ENCODE data around the gene DFFB.

DFFB gene

DNA sequence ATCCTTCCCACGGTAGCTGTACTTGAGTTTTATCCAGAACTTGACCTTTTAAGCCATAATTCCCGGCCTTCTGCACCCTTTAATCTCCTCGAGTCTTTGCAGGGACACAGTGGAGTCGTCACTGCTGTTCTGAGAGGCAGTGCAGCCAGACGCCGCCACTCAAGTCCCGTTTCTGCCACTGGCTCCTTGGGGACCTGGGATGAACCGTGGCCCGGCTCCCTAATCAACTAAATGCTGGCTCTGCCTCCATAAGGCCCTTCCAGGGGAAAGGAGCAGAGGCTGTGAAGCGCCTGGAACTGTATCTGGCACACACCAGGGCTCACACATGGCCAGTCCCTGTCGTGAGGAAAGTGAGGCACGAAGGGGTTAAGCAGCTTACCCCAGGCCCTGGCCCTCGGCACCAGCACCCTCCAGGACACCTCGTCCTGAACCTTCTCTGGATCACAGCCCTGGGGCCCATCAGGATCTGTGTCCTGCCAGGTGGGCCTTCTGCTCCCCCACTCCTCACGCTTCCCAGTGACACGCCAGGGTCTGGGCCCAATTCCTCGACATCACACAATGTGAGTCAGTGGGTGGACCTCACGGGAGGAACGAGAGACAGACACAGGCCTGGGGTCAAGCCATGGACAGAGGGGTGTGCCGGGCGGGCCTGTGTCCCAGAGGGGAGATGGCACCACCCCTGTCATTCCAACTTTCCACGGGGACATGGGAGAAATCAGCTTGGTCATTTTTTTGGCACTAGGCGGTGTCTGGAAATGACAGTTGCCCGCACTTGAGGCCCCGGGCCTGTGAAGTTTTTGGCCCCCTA, 66.3 kb downstream of the DFFB start:
- H3K4me3 Mint-ChIP-seq = no peak overlapping the region
- DNase-seq = no peak
- no peaks in the 10 kb centered on the region for H3K36me3 Mint-ChIP-seq (ENCODE audit: low read depth)
- no peaks in the 10 kb centered on the region for H3K9me3 Mint-ChIP-seq
- no peak overlapping the region for H3K27ac Mint-ChIP-seq
- peaks cover 13% of the 10 kb centered on the region for H3K4me1 Mint-ChIP-seq (ENCODE audit: low read depth)
- H3K27me3 Mint-ChIP-seq = no peaks in the 10 kb centered on the region

DNA sequence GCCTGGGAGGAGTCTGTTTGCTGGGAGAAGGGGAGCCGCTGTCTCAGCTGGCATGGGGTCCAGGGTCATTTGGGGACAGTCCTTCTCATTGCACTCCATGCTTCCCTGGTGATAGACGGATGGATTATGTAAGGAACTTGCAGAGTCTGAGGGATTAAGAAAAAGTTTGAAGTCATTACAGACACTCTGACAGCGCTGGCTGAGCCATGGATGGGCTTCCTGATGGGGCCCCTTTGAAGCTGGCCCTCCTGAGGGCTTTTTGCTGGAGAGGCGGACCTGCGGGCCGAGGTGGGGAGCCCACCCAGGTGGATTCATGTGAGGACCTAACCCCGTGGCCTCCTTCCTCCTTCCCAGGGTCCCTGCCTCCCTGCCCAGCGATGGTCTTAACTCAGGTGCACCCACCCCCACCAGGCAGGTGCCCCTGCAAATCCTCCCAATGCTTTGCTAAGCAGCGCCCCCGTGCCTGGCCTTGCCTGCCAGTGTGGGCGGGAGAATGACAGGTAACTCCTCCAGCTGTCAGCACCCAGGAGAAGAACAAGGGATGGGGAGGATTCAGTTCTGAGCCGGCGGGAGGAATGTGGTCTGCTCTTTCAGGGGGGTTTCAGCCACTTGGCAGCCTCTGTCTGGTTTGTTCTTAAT, 67.0 kb downstream of the DFFB start:
- Mint-ChIP-seq H3K36me3 (ENCODE audit: low read depth) (no peaks in the 10 kb centered on the region), H3K27me3 (no peaks in the 10 kb centered on the region), H3K9me3 (no peaks in the 10 kb centered on the region), H3K27ac (no peak overlapping the region), H3K4me3 (no peak overlapping the region), H3K4me1 (ENCODE audit: low read depth) (peaks cover 13% of the 10 kb centered on the region)
- DNase-seq = no peak

DNA sequence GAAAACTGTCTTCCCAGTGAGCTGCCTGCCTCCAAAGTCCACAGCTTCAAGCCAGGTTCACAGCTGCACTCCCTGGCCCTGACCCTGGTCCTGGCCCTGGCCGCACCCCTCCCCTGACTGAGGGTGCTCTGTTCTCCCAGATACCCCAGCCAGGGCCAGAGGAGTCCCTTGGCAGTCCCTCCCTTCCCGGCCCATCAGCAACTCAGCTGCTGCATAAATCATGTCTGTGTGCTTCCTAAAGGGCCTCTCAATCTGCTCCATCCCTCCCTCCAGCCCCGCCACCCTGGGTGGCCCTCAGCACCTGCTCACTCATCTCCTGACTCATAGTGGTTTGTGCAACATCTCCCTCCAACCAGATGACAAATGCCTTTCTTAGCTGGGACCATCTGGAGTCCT, 67.5 kb downstream of the DFFB start:
- H3K4me3 Mint-ChIP-seq = no peak overlapping the region
- H3K4me1 Mint-ChIP-seq (ENCODE audit: low read depth) = peaks cover 13% of the 10 kb centered on the region
- no peaks in the 10 kb centered on the region for H3K36me3 Mint-ChIP-seq (ENCODE audit: low read depth)
- H3K27me3 Mint-ChIP-seq = no peaks in the 10 kb centered on the region
- no peak for DNase-seq
- no peaks in the 10 kb centered on the region for H3K9me3 Mint-ChIP-seq
- no peak overlapping the region for H3K27ac Mint-ChIP-seq

DNA sequence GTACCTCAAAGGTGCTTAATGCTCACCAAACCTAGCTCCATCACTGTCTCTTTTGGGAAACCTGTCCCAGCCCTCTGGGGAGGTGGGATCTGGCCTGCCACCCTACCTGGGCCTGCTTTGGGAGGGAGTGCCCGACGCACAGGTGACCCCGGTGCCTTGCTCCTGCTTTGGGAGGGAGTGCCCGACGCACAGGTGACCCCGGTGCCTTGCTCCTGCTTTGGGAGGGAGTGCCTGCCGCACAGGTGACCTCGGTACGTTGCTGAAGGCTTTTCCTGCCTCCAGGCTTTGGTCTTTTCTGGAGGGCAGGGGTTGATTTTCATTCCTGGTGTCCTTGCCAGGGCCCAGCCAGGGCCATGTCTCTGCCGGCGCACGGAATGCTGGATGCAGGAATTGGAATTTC, 68.0 kb downstream of the DFFB start:
- Mint-ChIP-seq H3K27me3 (no peaks in the 10 kb centered on the region), H3K9me3 (peaks cover 3% of the 10 kb centered on the region), H3K36me3 (ENCODE audit: low read depth) (no peaks in the 10 kb centered on the region), H3K4me1 (ENCODE audit: low read depth) (peaks cover 13% of the 10 kb centered on the region), H3K27ac (no peak overlapping the region), H3K4me3 (no peak overlapping the region)
- no peak for DNase-seq

DNA sequence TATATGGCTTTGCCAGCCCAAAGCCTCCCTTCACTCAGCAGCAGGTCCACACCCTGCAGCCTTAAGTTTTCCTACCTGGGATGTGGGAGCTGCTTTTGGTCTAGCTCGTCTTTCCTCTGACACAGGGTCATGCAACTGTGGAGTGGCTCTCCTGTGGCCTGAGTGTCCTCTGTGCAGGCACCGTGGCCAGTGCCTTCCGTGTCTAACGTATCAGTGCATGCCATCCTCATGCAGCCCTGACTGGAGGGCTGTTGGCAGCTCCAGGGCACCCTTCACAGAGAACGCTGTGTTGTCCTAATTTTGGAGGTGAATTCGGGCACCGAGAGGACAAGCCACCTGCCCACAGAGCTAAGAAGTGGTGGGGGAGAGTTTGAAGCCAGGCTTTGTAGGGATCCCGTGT, 68.5 kb downstream of the DFFB start:
- no peak overlapping the region for H3K4me3 Mint-ChIP-seq
- H3K36me3 Mint-ChIP-seq (ENCODE audit: low read depth) = no peaks in the 10 kb centered on the region
- H3K4me1 Mint-ChIP-seq (ENCODE audit: low read depth) = peaks cover 13% of the 10 kb centered on the region
- H3K27ac Mint-ChIP-seq = no peak overlapping the region
- peaks cover 5% of the 10 kb centered on the region for H3K9me3 Mint-ChIP-seq
- DNase-seq = no peak
- no peaks in the 10 kb centered on the region for H3K27me3 Mint-ChIP-seq

DNA sequence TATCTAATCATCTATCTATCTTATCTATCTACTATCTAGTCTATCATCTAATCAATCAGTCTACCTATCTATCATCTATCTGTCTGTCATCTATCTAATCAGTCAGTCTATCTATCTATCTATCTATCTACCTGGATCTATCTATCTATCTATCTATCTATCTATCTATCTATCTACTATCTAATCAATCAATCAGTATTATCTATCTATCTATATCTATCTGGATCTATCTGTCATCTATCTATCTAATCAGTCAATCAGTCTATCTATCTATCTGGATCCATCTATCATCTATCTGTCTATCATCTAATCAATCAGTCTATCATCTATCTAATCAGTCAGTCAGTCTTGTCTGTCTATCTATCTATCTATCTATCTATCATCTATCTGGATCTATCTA, 69.7 kb downstream of the DFFB start:
- Mint-ChIP-seq H3K36me3 (ENCODE audit: low read depth) (no peaks in the 10 kb centered on the region), H3K27me3 (no peaks in the 10 kb centered on the region), H3K9me3 (peaks cover 5% of the 10 kb centered on the region), H3K4me3 (no peak overlapping the region), H3K4me1 (ENCODE audit: low read depth) (peaks cover 11% of the 10 kb centered on the region), H3K27ac (no peak overlapping the region)
- no peak for DNase-seq

DNA sequence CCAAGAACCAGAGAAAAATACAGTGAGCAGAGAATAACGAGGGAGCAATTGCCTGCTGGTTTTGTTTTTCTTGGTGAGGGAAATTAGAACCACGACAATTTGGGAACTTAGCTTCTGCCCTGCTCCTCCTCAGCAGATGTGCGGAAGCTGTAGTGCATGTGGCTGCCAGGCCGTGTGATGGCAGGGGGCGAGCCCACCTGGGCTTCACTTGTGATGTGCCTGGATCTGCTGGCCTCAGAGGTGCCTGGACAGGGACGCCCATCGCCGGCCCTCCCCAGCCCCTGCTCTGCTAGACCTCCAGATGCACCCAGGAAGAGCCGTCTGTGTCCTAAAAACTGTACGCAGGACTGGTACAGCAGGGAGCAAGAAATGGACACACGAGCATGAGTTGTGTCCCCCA, 71.3 kb downstream of the DFFB start:
- Mint-ChIP-seq H3K27me3 (peaks cover 6% of the 10 kb centered on the region), H3K4me3 (no peak overlapping the region), H3K9me3 (peaks cover 5% of the 10 kb centered on the region), H3K4me1 (ENCODE audit: low read depth) (no peaks in the 10 kb centered on the region), H3K36me3 (ENCODE audit: low read depth) (no peaks in the 10 kb centered on the region), H3K27ac (no peak overlapping the region)
- DNase-seq = no peak

DNA sequence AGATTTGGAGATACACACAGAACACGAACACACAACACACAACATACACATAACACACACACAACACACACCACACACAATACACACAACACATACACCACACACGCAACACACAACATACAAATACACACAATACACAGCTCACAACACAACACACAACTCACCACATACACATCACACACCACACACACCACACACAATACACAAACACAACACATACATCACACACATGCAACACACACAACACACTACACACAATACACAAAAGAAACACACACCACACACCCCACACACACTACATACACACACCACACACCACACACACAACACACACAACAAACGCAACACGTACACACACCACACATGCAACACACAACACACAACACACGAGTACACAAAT, 71.8 kb downstream of the DFFB start:
- H3K4me3 Mint-ChIP-seq = no peak overlapping the region
- no peaks in the 10 kb centered on the region for H3K36me3 Mint-ChIP-seq (ENCODE audit: low read depth)
- H3K27me3 Mint-ChIP-seq = peaks cover 9% of the 10 kb centered on the region
- no peak for DNase-seq
- peaks cover 5% of the 10 kb centered on the region for H3K9me3 Mint-ChIP-seq
- no peak overlapping the region for H3K27ac Mint-ChIP-seq
- H3K4me1 Mint-ChIP-seq (ENCODE audit: low read depth) = no peaks in the 10 kb centered on the region

DNA sequence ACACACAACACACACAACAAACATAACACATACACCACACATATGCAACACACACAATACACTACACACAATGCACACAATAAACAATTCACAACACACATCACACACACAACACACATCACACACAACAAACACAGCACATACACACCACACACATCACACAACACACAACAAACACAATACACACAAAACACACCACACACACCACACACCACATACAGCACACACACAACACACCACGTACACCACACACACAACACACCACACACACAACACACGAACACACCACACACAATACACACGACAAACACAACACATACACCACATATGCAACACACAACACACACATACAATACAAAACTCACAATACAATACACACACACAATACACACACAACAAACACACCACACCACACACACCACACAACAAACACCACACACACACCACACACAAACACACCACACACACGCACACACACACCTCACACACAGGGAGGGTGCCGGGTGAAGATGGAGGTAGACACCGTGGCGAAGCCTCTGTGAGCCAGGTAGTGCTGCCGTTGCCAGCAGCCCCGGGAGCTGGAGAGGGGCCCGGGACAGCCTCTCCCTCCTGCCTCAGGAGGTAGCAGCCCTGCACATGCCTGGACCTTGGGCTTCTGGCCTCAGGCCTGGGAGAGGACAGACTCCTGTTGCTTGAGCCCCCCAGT, 73.2 kb downstream of the DFFB start:
- Mint-ChIP-seq H3K9me3 (peaks cover 5% of the 10 kb centered on the region), H3K36me3 (ENCODE audit: low read depth) (no peaks in the 10 kb centered on the region), H3K27ac (no peak overlapping the region), H3K4me1 (ENCODE audit: low read depth) (no peaks in the 10 kb centered on the region), H3K27me3 (peaks cover 9% of the 10 kb centered on the region), H3K4me3 (no peak overlapping the region)
- DNase-seq = no peak

DNA sequence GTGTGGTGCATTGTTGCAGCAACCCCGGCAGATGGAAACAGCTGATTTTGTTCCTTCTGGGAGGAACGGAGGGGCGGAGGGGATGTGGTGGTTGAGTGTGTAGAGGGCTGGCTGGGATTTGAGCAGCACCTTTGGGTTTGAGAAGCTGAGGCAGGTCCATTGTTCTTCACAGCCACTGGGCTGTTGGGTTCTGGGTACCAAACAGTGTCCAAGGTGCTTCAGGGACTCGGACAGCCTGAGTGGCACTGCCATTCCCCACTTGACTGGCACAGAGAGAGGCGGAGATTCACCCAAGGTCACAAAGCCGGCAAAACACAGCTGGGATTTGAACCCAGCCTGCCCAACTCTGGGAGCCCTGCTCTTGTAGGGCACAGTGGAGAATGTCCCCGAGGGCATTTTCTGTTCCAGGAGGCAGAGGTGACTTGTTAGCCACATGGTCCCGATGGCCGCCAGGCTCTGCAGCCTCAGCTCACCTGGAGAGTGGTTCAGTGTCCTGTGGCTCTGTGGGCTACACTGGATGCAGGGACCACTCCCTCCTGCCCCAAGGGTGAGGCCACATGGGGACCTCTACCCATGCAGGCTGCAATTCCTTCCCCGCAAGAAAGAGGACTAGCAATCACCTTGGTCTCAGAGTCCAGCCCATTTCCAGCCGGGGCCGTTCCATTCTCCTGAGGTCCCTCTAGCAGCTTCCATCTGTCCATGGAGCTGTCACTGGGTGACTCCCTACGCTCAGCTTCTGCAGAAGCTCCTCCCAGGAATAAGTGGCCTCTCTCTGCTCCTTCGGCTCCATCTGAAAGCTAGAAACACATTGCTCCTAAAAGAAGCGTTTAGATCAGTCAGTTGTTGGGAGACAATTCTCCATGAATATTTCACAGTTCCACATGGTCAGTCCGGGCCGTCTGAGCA, 74.0 kb downstream of the DFFB start:
- no peak for DNase-seq
- peaks cover 5% of the 10 kb centered on the region for H3K9me3 Mint-ChIP-seq
- no peak overlapping the region for H3K4me3 Mint-ChIP-seq
- no peaks in the 10 kb centered on the region for H3K36me3 Mint-ChIP-seq (ENCODE audit: low read depth)
- H3K27ac Mint-ChIP-seq = no peak overlapping the region
- H3K27me3 Mint-ChIP-seq = peaks cover 9% of the 10 kb centered on the region
- H3K4me1 Mint-ChIP-seq (ENCODE audit: low read depth) = no peaks in the 10 kb centered on the region

DNA sequence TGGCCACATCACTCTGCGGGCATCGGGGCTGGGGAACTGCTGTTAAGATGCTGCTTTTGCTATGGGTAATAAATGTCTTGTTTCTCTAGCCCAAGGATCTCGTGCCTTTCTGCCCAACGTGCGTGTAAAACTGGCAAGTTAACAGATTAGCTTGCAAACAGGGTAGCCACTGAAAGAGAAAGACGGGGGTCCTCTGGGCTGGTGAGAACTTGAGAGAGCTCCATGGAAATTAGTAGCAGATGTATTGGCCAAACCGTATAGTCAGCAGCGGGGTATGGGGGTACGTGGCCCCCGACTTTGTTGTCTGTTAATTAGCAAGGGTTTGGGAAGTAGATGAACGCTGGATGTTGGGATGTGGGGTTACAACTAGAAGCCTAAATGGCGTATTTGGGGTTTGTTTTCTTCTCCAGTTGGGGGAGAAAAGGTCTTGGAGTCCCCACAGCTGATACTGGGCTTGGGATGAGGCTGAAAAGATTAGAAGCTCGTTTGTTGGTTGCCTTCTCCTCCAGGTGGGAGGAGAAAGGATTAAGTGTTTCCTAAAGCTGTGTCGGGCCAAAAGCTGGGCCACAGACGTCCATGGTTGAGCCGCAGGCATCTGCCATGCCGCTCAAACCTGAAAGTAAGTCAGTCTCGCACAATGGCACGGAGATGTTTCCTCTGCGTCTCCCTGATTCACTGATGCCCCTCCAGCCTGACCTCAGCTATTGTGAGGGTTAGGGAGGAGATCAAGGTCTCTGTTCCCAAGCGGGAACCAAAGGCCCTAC, 75.1 kb downstream of the DFFB start:
- H3K4me1 Mint-ChIP-seq (ENCODE audit: low read depth) = no peaks in the 10 kb centered on the region
- peaks cover 11% of the 10 kb centered on the region for H3K9me3 Mint-ChIP-seq
- DNase-seq = no peak
- no peak overlapping the region for H3K27ac Mint-ChIP-seq
- H3K4me3 Mint-ChIP-seq = no peak overlapping the region
- peaks cover 11% of the 10 kb centered on the region for H3K27me3 Mint-ChIP-seq
- H3K36me3 Mint-ChIP-seq (ENCODE audit: low read depth) = no peaks in the 10 kb centered on the region
